Liver (tissue), 9 donors: Measurements from ENCODE around the gene DYNC1I2. TPM values are rescaled to one million over a fixed set of nuclear protein-coding genes. Genes with fewer than 3 reads are reported as not detected.

Experiments
- DNase-seq: peaks from one replicate; pipeline ENCODE4 v3.0.0-alpha.2; 2017; ENCODE audit warnings: low spot score
- H3K27ac ChIP-seq, 2 donors: one replicate each; pipeline ENCODE4 v1.7.0; 2013; ENCODE audit warnings: inconsistent platforms in 2 of 2, low read length in 2 of 2, control low read depth in 1 of 2, low read depth in 1 of 2, mild to moderate bottlenecking in 1 of 2
- H3K27me3 ChIP-seq, 4 donors: one replicate each; pipeline versions ENCODE4 v1.6.1 to v1.7.0; 2013; ENCODE audit warnings: low read length in 3 of 4, inconsistent platforms in 1 of 4, mild to moderate bottlenecking in 1 of 4, moderate library complexity in 1 of 4; ENCODE audit not compliant: control insufficient read depth in 4 of 4, insufficient read depth in 4 of 4
- H3K36me3 ChIP-seq, 4 donors: one replicate each; pipeline versions ENCODE4 v1.6.1 to v1.7.0; 2013; ENCODE audit warnings: low read length in 3 of 4, mild to moderate bottlenecking in 3 of 4, low read depth in 1 of 4, moderate library complexity in 1 of 4; ENCODE audit not compliant: control insufficient read depth in 4 of 4, insufficient read depth in 3 of 4
- H3K4me1 ChIP-seq, 4 donors: one replicate each; pipeline versions ENCODE4 v1.6.1 to v1.7.0; 2013; ENCODE audit warnings: low read length in 3 of 4, mild to moderate bottlenecking in 3 of 4, moderate library complexity in 1 of 4; ENCODE audit not compliant: control insufficient read depth in 4 of 4, insufficient read depth in 4 of 4
- H3K4me3 ChIP-seq, 3 donors: one replicate each; pipeline versions ENCODE4 v1.6.1 to v1.7.0; 2013; ENCODE audit warnings: low read length in 3 of 3, control low read depth in 1 of 3, low read depth in 1 of 3, mild to moderate bottlenecking in 1 of 3
- H3K9ac ChIP-seq, 2 donors: one replicate each; pipeline ENCODE4 v1.7.0; 2013; ENCODE audit warnings: low read length in 2 of 2, mild to moderate bottlenecking in 2 of 2, moderate library complexity in 2 of 2, control low read depth in 1 of 2, low read depth in 1 of 2
- H3K9me3 ChIP-seq, 4 donors: one replicate each; pipeline versions ENCODE4 v1.6.1 to v1.7.0; 2013; ENCODE audit warnings: low read length in 3 of 4; ENCODE audit not compliant: control insufficient read depth in 4 of 4
- ATF3 ChIP-seq: IDR thresholded peaks from 2 replicates; pipeline ENCODE4 v1.6.1; 2016; ENCODE audit warnings: antibody characterized with exemption
- EGR1 ChIP-seq, 2 donors: IDR thresholded peaks; 2 replicates each; pipeline ENCODE4 v1.6.1; 2016 to 2018; ENCODE audit warnings: antibody characterized with exemption in 2 of 2, low read depth in 2 of 2
- FOXA1 ChIP-seq: IDR thresholded peaks from 2 replicates; pipeline ENCODE4 v1.6.1; 2016; ENCODE audit warnings: antibody characterized with exemption
- FOXA2 ChIP-seq: IDR thresholded peaks from 2 replicates; pipeline ENCODE4 v1.6.1; 2016; ENCODE audit warnings: antibody characterized with exemption
- GABPA ChIP-seq, 2 donors: IDR thresholded peaks in 1 of 2; conservative IDR thresholded peaks in 1 of 2; 2 replicates each; pipeline ENCODE4 v1.6.1; 2016; ENCODE audit warnings: antibody characterized with exemption in 2 of 2, mild to moderate bottlenecking in 1 of 2, moderate library complexity in 1 of 2
- HNF4A ChIP-seq, 2 donors: conservative IDR thresholded peaks; 2 replicates each; pipeline ENCODE4 v1.6.1; 2016; ENCODE audit warnings: antibody characterized with exemption in 2 of 2, mild to moderate bottlenecking in 2 of 2
- HNF4G ChIP-seq: IDR thresholded peaks from 2 replicates; pipeline ENCODE4 v1.6.1; 2016; ENCODE audit warnings: antibody characterized with exemption
- JUND ChIP-seq, 2 donors: IDR thresholded peaks; 2 replicates each; pipeline ENCODE4 v1.6.1; 2016; ENCODE audit warnings: antibody characterized with exemption in 2 of 2
- NR2F2 ChIP-seq: IDR thresholded peaks from 2 replicates; pipeline ENCODE4 v1.6.1; 2016; ENCODE audit warnings: antibody characterized with exemption
- RAD21 ChIP-seq, 2 donors: IDR thresholded peaks; 2 replicates each; pipeline ENCODE4 v1.6.1; 2016; ENCODE audit warnings: antibody characterized with exemption in 2 of 2, mild to moderate bottlenecking in 2 of 2
- RXRA ChIP-seq, 2 donors: IDR thresholded peaks; 2 replicates each; pipeline ENCODE4 v1.6.1; 2017 to 2018; ENCODE audit warnings: antibody characterized with exemption in 2 of 2, mild to moderate bottlenecking in 1 of 2
- SP1 ChIP-seq: IDR thresholded peaks from 2 replicates; pipeline ENCODE4 v1.6.1; 2018; ENCODE audit warnings: antibody characterized with exemption, mild to moderate bottlenecking
- TAF1 ChIP-seq: conservative IDR thresholded peaks from 2 replicates; pipeline ENCODE4 v1.6.1; 2016; ENCODE audit warnings: antibody characterized with exemption, mild to moderate bottlenecking
- YY1 ChIP-seq: IDR thresholded peaks from 2 replicates; pipeline ENCODE4 v1.6.1; 2016; ENCODE audit warnings: antibody characterized with exemption, mild to moderate bottlenecking
- WGBS: extraction: QIAGEN DNeasy Blood & Tissue Kit; methylation state at CpG from one replicate; pipeline ENCODE4 v1.1.7; 2013; 5-methylcytosine and 5-hydroxymethylcytosine counted together
- polyA plus RNA-seq, 2 donors: library from polyadenylated mRNA; stranded (reverse) in 1 of 2; unstranded in 1 of 2; fragments of 200-250 nt in 1 of 2; fragments of >200 nt in 1 of 2; fragmentation: Nextera tagmentation in 1 of 2; extraction: Ambion mirVana in 1 of 2; gene quantifications; one replicate each; pipeline versions ENCODE4 v1.2.1 to v1.2.3, GENCODE V29; 2013 to 2015
- total RNA-seq, 2 donors: library from RNA; depleted of rRNA; stranded (reverse); fragments of >200 nt; gene quantifications; one replicate each; pipeline ENCODE4 v1.2.3, GENCODE V29; 2014
- TF ChIP-seq, protein P1 (sequence below): IDR thresholded peaks from 2 replicates; pipeline ENCODE4 v1.6.1; 2016; ENCODE audit warnings: antibody characterized with exemption
- TF ChIP-seq, protein P2 (sequence below): IDR thresholded peaks from 2 replicates; pipeline ENCODE4 v1.6.1; 2016; ENCODE audit warnings: antibody characterized with exemption, mild to moderate bottlenecking
- TF ChIP-seq, protein P3 (sequence below): fragments of 150-350 bp; IDR thresholded peaks from 2 replicates; pipeline ENCODE4 v1.5.1; 2017; ENCODE audit warnings: improper control_type of control experiment, low read depth, low read length; ENCODE audit not compliant: missing input control
- TF ChIP-seq, protein P4 (sequence below): IDR thresholded peaks from 2 replicates; pipeline ENCODE4 v1.6.1; 2016; ENCODE audit warnings: antibody characterized with exemption
- donor health status: healthy.
- donor health status: healthy.
- donor health status: healthy.
- donor health status: healthy.
- donor health status: healthy.

DYNC1I2 gene
- total and polyA plus RNA-seq, 4 donors: 20.4 to 45.2 (median 28.1) TPM

GRCh38 chr2:171792157-171792556 lies 104.9 kb downstream of the DYNC1I2 start:
- DNase-seq: no peak
- H3K4me1 ChIP-seq: peaks cover 0 to 2% (median 0%) of the 10 kb centered on the region in 4 donors
- H3K9ac ChIP-seq: no peak overlapping the region
- no peaks in the 10 kb centered on the region for H3K27me3 ChIP-seq
- H3K36me3 ChIP-seq: no peaks in the 10 kb centered on the region
- no peak overlapping the region for H3K27ac ChIP-seq
- WGBS: 95% methylated on average over 3 of the region's 3 CpGs
- no peak for TF ChIP-seq FOXA2
- TF ChIP-seq ATF3: no peak
- no peak for TF ChIP-seq TAF1
- TF ChIP-seq NR2F2: no peak
- TF ChIP-seq, protein P1, sequence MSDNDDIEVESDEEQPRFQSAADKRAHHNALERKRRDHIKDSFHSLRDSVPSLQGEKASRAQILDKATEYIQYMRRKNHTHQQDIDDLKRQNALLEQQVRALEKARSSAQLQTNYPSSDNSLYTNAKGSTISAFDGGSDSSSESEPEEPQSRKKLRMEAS: no peak
- no peak for TF ChIP-seq RAD21 (IDR thresholded peaks at IDR 0.05)
- TF ChIP-seq SP1: no peak
- TF ChIP-seq, protein P2, sequence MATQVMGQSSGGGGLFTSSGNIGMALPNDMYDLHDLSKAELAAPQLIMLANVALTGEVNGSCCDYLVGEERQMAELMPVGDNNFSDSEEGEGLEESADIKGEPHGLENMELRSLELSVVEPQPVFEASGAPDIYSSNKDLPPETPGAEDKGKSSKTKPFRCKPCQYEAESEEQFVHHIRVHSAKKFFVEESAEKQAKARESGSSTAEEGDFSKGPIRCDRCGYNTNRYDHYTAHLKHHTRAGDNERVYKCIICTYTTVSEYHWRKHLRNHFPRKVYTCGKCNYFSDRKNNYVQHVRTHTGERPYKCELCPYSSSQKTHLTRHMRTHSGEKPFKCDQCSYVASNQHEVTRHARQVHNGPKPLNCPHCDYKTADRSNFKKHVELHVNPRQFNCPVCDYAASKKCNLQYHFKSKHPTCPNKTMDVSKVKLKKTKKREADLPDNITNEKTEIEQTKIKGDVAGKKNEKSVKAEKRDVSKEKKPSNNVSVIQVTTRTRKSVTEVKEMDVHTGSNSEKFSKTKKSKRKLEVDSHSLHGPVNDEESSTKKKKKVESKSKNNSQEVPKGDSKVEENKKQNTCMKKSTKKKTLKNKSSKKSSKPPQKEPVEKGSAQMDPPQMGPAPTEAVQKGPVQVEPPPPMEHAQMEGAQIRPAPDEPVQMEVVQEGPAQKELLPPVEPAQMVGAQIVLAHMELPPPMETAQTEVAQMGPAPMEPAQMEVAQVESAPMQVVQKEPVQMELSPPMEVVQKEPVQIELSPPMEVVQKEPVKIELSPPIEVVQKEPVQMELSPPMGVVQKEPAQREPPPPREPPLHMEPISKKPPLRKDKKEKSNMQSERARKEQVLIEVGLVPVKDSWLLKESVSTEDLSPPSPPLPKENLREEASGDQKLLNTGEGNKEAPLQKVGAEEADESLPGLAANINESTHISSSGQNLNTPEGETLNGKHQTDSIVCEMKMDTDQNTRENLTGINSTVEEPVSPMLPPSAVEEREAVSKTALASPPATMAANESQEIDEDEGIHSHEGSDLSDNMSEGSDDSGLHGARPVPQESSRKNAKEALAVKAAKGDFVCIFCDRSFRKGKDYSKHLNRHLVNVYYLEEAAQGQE: no peak
- no peak overlapping the region for H3K4me3 ChIP-seq
- no peaks in the 10 kb centered on the region for H3K9me3 ChIP-seq

DNA sequence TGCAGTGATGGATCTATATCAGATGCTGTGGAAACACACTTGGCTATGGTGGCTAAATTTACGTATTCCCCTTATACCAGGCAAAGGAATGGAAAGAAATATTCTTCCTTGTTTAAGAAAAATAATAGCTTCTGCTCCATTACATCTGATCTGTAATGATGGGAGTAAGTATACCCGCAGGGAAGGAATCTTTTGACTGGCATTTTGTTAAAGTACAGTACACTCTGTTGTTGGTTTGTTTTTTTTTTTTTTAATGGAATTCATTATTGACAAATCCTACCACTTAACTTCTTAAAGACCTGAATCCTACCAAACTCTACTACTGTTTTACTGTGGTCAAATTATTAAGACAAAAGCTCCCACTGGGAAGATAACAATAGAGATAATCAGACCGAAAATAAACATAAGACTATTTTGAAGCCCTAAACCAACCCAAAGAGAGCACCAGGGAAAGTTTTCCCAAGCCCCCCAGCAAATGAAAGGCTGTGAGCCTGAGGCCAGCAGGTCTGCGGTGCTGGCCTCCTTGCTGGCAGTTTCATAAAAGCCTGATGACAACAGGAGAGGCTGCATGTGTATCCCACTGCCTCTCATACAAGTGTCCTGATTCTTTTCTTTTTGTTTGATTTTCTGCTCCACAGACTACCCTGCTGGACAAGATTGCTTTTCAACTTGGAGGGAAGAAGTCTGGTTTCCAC lies 105.8 kb downstream of the DYNC1I2 start:
- DNase-seq: no peak
- Histone ChIP-seq H3K36me3 (no peaks in the 10 kb centered on the region), H3K9me3 (no peaks in the 10 kb centered on the region), H3K4me1 (peaks cover 0 to 2% (median under 1%) of the 10 kb centered on the region in 4 donors), H3K27ac (no peak overlapping the region), H3K27me3 (no peaks in the 10 kb centered on the region), H3K9ac (no peak overlapping the region), H3K4me3 (no peak overlapping the region)
- no peak for TF ChIP-seq EGR1 (IDR thresholded peaks at IDR 0.05; ENCODE audit: low read depth in 2 of 2)
- no peak for TF ChIP-seq FOXA2
- TF ChIP-seq HNF4G: no peak
- no peak for TF ChIP-seq NR2F2
- TF ChIP-seq RAD21 (IDR thresholded peaks at IDR 0.05): no peak
- TF ChIP-seq ATF3: no peak
- TF ChIP-seq, protein P2: no peak
- TF ChIP-seq, protein P3, sequence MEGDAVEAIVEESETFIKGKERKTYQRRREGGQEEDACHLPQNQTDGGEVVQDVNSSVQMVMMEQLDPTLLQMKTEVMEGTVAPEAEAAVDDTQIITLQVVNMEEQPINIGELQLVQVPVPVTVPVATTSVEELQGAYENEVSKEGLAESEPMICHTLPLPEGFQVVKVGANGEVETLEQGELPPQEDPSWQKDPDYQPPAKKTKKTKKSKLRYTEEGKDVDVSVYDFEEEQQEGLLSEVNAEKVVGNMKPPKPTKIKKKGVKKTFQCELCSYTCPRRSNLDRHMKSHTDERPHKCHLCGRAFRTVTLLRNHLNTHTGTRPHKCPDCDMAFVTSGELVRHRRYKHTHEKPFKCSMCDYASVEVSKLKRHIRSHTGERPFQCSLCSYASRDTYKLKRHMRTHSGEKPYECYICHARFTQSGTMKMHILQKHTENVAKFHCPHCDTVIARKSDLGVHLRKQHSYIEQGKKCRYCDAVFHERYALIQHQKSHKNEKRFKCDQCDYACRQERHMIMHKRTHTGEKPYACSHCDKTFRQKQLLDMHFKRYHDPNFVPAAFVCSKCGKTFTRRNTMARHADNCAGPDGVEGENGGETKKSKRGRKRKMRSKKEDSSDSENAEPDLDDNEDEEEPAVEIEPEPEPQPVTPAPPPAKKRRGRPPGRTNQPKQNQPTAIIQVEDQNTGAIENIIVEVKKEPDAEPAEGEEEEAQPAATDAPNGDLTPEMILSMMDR: no peak
- TF ChIP-seq FOXA1: no peak
- no peak for TF ChIP-seq YY1
- TF ChIP-seq SP1: no peak
- no peak for TF ChIP-seq TAF1
- TF ChIP-seq HNF4A (conservative IDR thresholded peaks at IDR 0.05): no peak
- TF ChIP-seq, protein P1: no peak
- TF ChIP-seq JUND (IDR thresholded peaks at IDR 0.05): no peak
- TF ChIP-seq, protein P4, sequence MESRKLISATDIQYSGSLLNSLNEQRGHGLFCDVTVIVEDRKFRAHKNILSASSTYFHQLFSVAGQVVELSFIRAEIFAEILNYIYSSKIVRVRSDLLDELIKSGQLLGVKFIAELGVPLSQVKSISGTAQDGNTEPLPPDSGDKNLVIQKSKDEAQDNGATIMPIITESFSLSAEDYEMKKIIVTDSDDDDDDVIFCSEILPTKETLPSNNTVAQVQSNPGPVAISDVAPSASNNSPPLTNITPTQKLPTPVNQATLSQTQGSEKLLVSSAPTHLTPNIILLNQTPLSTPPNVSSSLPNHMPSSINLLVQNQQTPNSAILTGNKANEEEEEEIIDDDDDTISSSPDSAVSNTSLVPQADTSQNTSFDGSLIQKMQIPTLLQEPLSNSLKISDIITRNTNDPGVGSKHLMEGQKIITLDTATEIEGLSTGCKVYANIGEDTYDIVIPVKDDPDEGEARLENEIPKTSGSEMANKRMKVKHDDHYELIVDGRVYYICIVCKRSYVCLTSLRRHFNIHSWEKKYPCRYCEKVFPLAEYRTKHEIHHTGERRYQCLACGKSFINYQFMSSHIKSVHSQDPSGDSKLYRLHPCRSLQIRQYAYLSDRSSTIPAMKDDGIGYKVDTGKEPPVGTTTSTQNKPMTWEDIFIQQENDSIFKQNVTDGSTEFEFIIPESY: no peak
- no peak for TF ChIP-seq RXRA (IDR thresholded peaks at IDR 0.05)
- no peak for TF ChIP-seq GABPA (IDR thresholded peaks at IDR 0.05 in 1 of 2, conservative IDR thresholded peaks at IDR 0.05 in 1 of 2)
- 86% methylated on average over 4 of the region's 4 CpGs for WGBS
